Measurements from ENCODE around the gene BCAS4.
A peak's percentile ranks its signal among the peaks of the same experiment; 100 is the strongest.

Gene BCAS4

GRCh38 chr20:50838322-50838625 lies 43.4 kb downstream of the BCAS4 start:
- no peaks in the 10 kb centered on the region for H3K27me3 ChIP-seq (ENCODE audit: control insufficient read depth, insufficient read depth, low read length)
- H3K9me3 ChIP-seq (replicated peaks; ENCODE audit: low read length), result no peaks in the 10 kb centered on the region
- H3K4me1 ChIP-seq (ENCODE audit: control insufficient read depth, insufficient read depth, low read length), result peaks cover 14% of the 10 kb centered on the region
- H3K36me3 ChIP-seq (ENCODE audit: insufficient read depth, low read length), result no peaks in the 10 kb centered on the region
- peak overlapping the region; percentile 38 for H3K4me2 ChIP-seq (ENCODE audit: low read length)
- no peak overlapping the region for H3K4me3 ChIP-seq (ENCODE audit: low read length)
- H3K9ac ChIP-seq (ENCODE audit: low read depth, low read length), result no peak overlapping the region

GRCh38 chr20:50838707-50839385 lies 44.0 kb downstream of the BCAS4 start:
- no peaks in the 10 kb centered on the region for H3K9me3 ChIP-seq (replicated peaks; ENCODE audit: low read length)
- no peaks in the 10 kb centered on the region for H3K36me3 ChIP-seq (ENCODE audit: insufficient read depth, low read length)
- no peak overlapping the region for H3K9ac ChIP-seq (ENCODE audit: low read depth, low read length)
- no peak overlapping the region for H3K4me3 ChIP-seq (ENCODE audit: low read length)
- H3K4me1 ChIP-seq (ENCODE audit: control insufficient read depth, insufficient read depth, low read length), result peaks cover 14% of the 10 kb centered on the region
- no peak overlapping the region for H3K4me2 ChIP-seq (ENCODE audit: low read length)
- H3K27me3 ChIP-seq (ENCODE audit: control insufficient read depth, insufficient read depth, low read length), result no peaks in the 10 kb centered on the region

DNA sequence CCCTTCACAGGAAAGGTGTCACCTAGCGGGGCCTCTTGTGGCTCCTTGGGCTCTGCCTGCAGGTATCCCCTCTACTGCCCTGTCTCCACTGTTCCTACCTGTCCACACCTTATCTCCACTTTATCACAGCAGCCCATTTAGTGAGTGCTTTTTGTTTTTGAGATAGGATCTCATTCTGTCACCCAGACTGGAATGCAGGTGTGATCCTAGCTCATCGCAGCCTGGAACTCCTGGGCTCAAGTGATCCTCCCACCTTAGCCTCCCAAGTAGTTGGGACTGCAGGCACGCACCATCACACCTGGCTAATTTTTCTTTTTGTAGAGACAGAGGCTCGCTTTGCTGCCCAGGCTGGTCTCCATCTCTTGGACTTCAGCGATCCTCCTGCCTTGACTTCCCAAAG lies 48.0 kb downstream of the BCAS4 start:
- Histone ChIP-seq H3K9me3 (replicated peaks; ENCODE audit: low read length) (no peaks in the 10 kb centered on the region), H3K36me3 (ENCODE audit: insufficient read depth, low read length) (no peaks in the 10 kb centered on the region), H3K9ac (ENCODE audit: low read depth, low read length) (no peak overlapping the region), H3K4me1 (ENCODE audit: control insufficient read depth, insufficient read depth, low read length) (peaks cover 16% of the 10 kb centered on the region), H3K4me2 (ENCODE audit: low read length) (no peak overlapping the region), H3K4me3 (ENCODE audit: low read length) (no peak overlapping the region), H3K27me3 (ENCODE audit: control insufficient read depth, insufficient read depth, low read length) (no peaks in the 10 kb centered on the region)

- Histone ChIP-seq H3K4me2 (ENCODE audit: low read length) (no peak overlapping the region), H3K9ac (ENCODE audit: low read depth, low read length) (no peak overlapping the region), H3K27me3 (ENCODE audit: control insufficient read depth, insufficient read depth, low read length) (no peaks in the 10 kb centered on the region), H3K4me3 (ENCODE audit: low read length) (no peak overlapping the region), H3K36me3 (ENCODE audit: insufficient read depth, low read length) (no peaks in the 10 kb centered on the region), H3K4me1 (ENCODE audit: control insufficient read depth, insufficient read depth, low read length) (peaks cover 15% of the 10 kb centered on the region), H3K9me3 (replicated peaks; ENCODE audit: low read length) (no peaks in the 10 kb centered on the region)
Measured at GRCh38 chr20:50843331-50844276, 48.7 kb downstream of the BCAS4 start.

- Histone ChIP-seq H3K27me3 (ENCODE audit: control insufficient read depth, insufficient read depth, low read length) (no peaks in the 10 kb centered on the region), H3K36me3 (ENCODE audit: insufficient read depth, low read length) (no peaks in the 10 kb centered on the region), H3K4me2 (ENCODE audit: low read length) (peak overlapping the region; percentile 31), H3K4me3 (ENCODE audit: low read length) (no peak overlapping the region), H3K9me3 (replicated peaks; ENCODE audit: low read length) (no peaks in the 10 kb centered on the region), H3K9ac (ENCODE audit: low read depth, low read length) (no peak overlapping the region), H3K4me1 (ENCODE audit: control insufficient read depth, insufficient read depth, low read length) (peaks cover 24% of the 10 kb centered on the region)
Measured at GRCh38 chr20:50844430-50845100, 49.7 kb downstream of the BCAS4 start.

DNA sequence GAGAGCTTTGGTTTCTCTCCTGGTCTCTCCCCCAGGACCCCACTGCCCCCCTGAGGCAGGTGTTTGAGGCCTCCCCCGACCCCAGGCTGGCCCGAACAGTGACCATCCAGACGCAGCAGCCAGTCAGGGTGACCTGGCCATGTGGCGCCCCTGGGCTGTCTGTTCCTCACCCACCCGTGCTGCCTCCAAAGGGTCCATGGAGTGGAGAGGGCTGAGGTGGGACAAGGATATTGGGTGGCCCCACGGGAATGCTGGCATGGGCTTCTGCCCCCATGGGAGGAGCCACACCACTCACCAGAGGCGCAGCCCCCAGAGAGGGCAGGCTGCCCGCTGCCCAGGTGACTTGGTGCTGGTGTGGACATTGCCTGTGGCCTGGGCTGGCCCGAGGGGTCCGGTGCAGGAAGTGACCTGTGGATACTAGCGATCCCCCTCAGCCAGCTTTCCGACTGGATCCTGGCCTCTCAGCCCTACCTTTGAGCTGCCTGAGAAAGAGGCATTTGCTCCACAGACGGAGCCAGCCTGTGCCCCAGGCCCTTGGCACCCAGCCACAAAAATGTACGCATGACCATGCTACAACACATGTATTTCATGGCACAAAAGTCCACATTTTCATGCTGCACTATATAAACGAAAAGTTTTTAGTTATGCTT lies 50.8 kb downstream of the BCAS4 start:
- Histone ChIP-seq H3K4me1 (ENCODE audit: control insufficient read depth, insufficient read depth, low read length) (peaks cover 24% of the 10 kb centered on the region), H3K9ac (ENCODE audit: low read depth, low read length) (no peak overlapping the region), H3K4me3 (ENCODE audit: low read length) (no peak overlapping the region), H3K36me3 (ENCODE audit: insufficient read depth, low read length) (no peaks in the 10 kb centered on the region), H3K27me3 (ENCODE audit: control insufficient read depth, insufficient read depth, low read length) (no peaks in the 10 kb centered on the region), H3K9me3 (replicated peaks; ENCODE audit: low read length) (no peaks in the 10 kb centered on the region), H3K4me2 (ENCODE audit: low read length) (no peak overlapping the region)

- no peaks in the 10 kb centered on the region for H3K9me3 ChIP-seq (replicated peaks; ENCODE audit: low read length)
- H3K4me3 ChIP-seq (ENCODE audit: low read length), result no peak overlapping the region
- H3K4me1 ChIP-seq (ENCODE audit: control insufficient read depth, insufficient read depth, low read length), result peaks cover 24% of the 10 kb centered on the region
- peak overlapping the region; percentile 60 for H3K4me2 ChIP-seq (ENCODE audit: low read length)
- H3K27me3 ChIP-seq (ENCODE audit: control insufficient read depth, insufficient read depth, low read length), result no peaks in the 10 kb centered on the region
- H3K36me3 ChIP-seq (ENCODE audit: insufficient read depth, low read length), result no peaks in the 10 kb centered on the region
- no peak overlapping the region for H3K9ac ChIP-seq (ENCODE audit: low read depth, low read length)
Measured at GRCh38 chr20:50848341-50848808, 53.5 kb downstream of the BCAS4 start.

- Histone ChIP-seq H3K9ac (ENCODE audit: low read depth, low read length) (peak overlapping the region; percentile 24), H3K4me1 (ENCODE audit: control insufficient read depth, insufficient read depth, low read length) (peaks cover 24% of the 10 kb centered on the region), H3K4me3 (ENCODE audit: low read length) (no peak overlapping the region), H3K4me2 (ENCODE audit: low read length) (peak overlapping the region; percentile 60), H3K36me3 (ENCODE audit: insufficient read depth, low read length) (no peaks in the 10 kb centered on the region), H3K27me3 (ENCODE audit: control insufficient read depth, insufficient read depth, low read length) (no peaks in the 10 kb centered on the region), H3K9me3 (replicated peaks; ENCODE audit: low read length) (no peaks in the 10 kb centered on the region)
Measured at GRCh38 chr20:50848846-50849673, 54.2 kb downstream of the BCAS4 start.

- Histone ChIP-seq H3K9me3 (replicated peaks; ENCODE audit: low read length) (no peaks in the 10 kb centered on the region), H3K36me3 (ENCODE audit: insufficient read depth, low read length) (no peaks in the 10 kb centered on the region), H3K27me3 (ENCODE audit: control insufficient read depth, insufficient read depth, low read length) (no peaks in the 10 kb centered on the region), H3K9ac (ENCODE audit: low read depth, low read length) (no peak overlapping the region), H3K4me3 (ENCODE audit: low read length) (no peak overlapping the region), H3K4me2 (ENCODE audit: low read length) (no peak overlapping the region), H3K4me1 (ENCODE audit: control insufficient read depth, insufficient read depth, low read length) (peaks cover 13% of the 10 kb centered on the region)
Measured at GRCh38 chr20:50850721-50851286, 55.9 kb downstream of the BCAS4 start.

GRCh38 chr20:50852085-50852484 lies 57.2 kb downstream of the BCAS4 start:
- H3K4me3 ChIP-seq (ENCODE audit: low read length), result no peak overlapping the region
- no peaks in the 10 kb centered on the region for H3K36me3 ChIP-seq (ENCODE audit: insufficient read depth, low read length)
- H3K9ac ChIP-seq (ENCODE audit: low read depth, low read length), result no peak overlapping the region
- H3K9me3 ChIP-seq (replicated peaks; ENCODE audit: low read length), result no peaks in the 10 kb centered on the region
- peaks cover 13% of the 10 kb centered on the region for H3K4me1 ChIP-seq (ENCODE audit: control insufficient read depth, insufficient read depth, low read length)
- H3K4me2 ChIP-seq (ENCODE audit: low read length), result no peak overlapping the region
- no peaks in the 10 kb centered on the region for H3K27me3 ChIP-seq (ENCODE audit: control insufficient read depth, insufficient read depth, low read length)

All from skeletal muscle satellite cell (primary cell).